IPS-18c (cell line): Measurements from ENCODE around the gene TIMD4.
"Not testable (repeated sequence)": the region's sequence is repeated elsewhere in the genome, so short reads cannot be mapped to it uniquely, and the experiment has no call there.

Experiments used
- H3K4me3 ChIP-seq: 2 replicates; pipeline ENCODE4 v1.7.0; 2013; ENCODE audit warnings: low read depth, mild to moderate bottlenecking, low read length, moderate library complexity; ENCODE audit not compliant: insufficient read depth
- H3K9me3 ChIP-seq: one replicate; pipeline ENCODE4 v1.6.1; 2013; ENCODE audit warnings: mild to moderate bottlenecking, low read length, moderate library complexity; ENCODE audit not compliant: control insufficient read depth, insufficient read depth

TIMD4 gene

GRCh38 chr5:156934450-156935211 is 28.4 kb downstream of the TIMD4 start:
- no peak overlapping the region for H3K4me3 ChIP-seq
- peaks cover 2% of the 10 kb centered on the region for H3K9me3 ChIP-seq

GRCh38 chr5:156929366-156929948 is 33.6 kb downstream of the TIMD4 start:
- H3K9me3 ChIP-seq, result no peaks in the 10 kb centered on the region
- no peak overlapping the region for H3K4me3 ChIP-seq

- Histone ChIP-seq H3K4me3 (no peak overlapping the region), H3K9me3 (no peaks in the 10 kb centered on the region)
These were observed 35.5 kb downstream of the TIMD4 start for GRCh38 chr5:156927545-156927944.

GRCh38 chr5:156925767-156926166 is 37.3 kb downstream of the TIMD4 start:
- H3K4me3 ChIP-seq, H3K9me3 ChIP-seq: not testable (repeated sequence)

GRCh38 chr5:156922207-156922792 is 40.7 kb downstream of the TIMD4 start:
- Histone ChIP-seq H3K4me3 (no peak overlapping the region), H3K9me3 (no peaks in the 10 kb centered on the region)

- Histone ChIP-seq H3K4me3 (no peak overlapping the region; the same call in 1 of the 2 replicates), H3K9me3 (no peaks in the 10 kb centered on the region)
These were observed 42.1 kb downstream of the TIMD4 start for GRCh38 chr5:156920861-156921431.

- Histone ChIP-seq H3K9me3 (no peaks in the 10 kb centered on the region), H3K4me3 (no peak overlapping the region; the same call in 1 of the 2 replicates)
These were observed 42.8 kb downstream of the TIMD4 start for GRCh38 chr5:156920042-156920860.

GRCh38 chr5:156918311-156918845 is 44.6 kb downstream of the TIMD4 start:
- Histone ChIP-seq H3K9me3 (no peaks in the 10 kb centered on the region), H3K4me3 (no peak overlapping the region)

- H3K4me3 ChIP-seq, result peak overlapping the region; percentile 4; the same call in 1 of the 2 replicates
These were observed 48.7 kb downstream of the TIMD4 start for GRCh38 chr5:156914371-156914737.

GRCh38 chr5:156913719-156914370 is 49.2 kb downstream of the TIMD4 start:
- H3K9me3 ChIP-seq, result peaks cover 2% of the 10 kb centered on the region
- no peak overlapping the region for H3K4me3 ChIP-seq

More at GRCh38 chr5:156914371-156914737, 48.7 kb downstream of the TIMD4 start:
- peaks cover under 1% of the 10 kb centered on the region for H3K9me3 ChIP-seq

- no peak overlapping the region for H3K4me3 ChIP-seq
- peaks cover 2% of the 10 kb centered on the region for H3K9me3 ChIP-seq
These were observed 49.7 kb downstream of the TIMD4 start for GRCh38 chr5:156913355-156913718.

- Histone ChIP-seq H3K9me3 (peaks cover 2% of the 10 kb centered on the region), H3K4me3 (no peak overlapping the region)
These were observed 50.2 kb downstream of the TIMD4 start for GRCh38 chr5:156912869-156913268.

- no peak overlapping the region for H3K4me3 ChIP-seq
- H3K9me3 ChIP-seq, result peaks cover 2% of the 10 kb centered on the region
These were observed 53.8 kb downstream of the TIMD4 start for GRCh38 chr5:156909180-156909579.

- Histone ChIP-seq H3K9me3 (peaks cover 2% of the 10 kb centered on the region), H3K4me3 (no peak overlapping the region)
These were observed 55.4 kb downstream of the TIMD4 start for GRCh38 chr5:156907667-156908066.

GRCh38 chr5:156906807-156907206 is 56.2 kb downstream of the TIMD4 start:
- Histone ChIP-seq H3K9me3 (peaks cover 2% of the 10 kb centered on the region), H3K4me3 (no peak overlapping the region)

GRCh38 chr5:156896546-156896945 is 66.5 kb downstream of the TIMD4 start:
- H3K9me3 ChIP-seq, result no peaks in the 10 kb centered on the region
- H3K4me3 ChIP-seq, result no peak overlapping the region

- H3K9me3 ChIP-seq, result no peaks in the 10 kb centered on the region
- H3K4me3 ChIP-seq, result no peak overlapping the region
These were observed 69.5 kb downstream of the TIMD4 start for GRCh38 chr5:156893517-156893916.
